HCEC 1CT (cell line): ENCODE data around the gene CREB5.
A peak's percentile ranks its signal among the peaks of the same experiment; 100 is the strongest.
"Not testable (repeated sequence)": the region's sequence is repeated elsewhere in the genome, so short reads cannot be mapped to it uniquely, and the experiment has no call there.

Source experiments
- DNase-seq: peaks from one replicate; pipeline ENCODE4 v3.0.0-alpha.2; 2017

Gene CREB5

DNA sequence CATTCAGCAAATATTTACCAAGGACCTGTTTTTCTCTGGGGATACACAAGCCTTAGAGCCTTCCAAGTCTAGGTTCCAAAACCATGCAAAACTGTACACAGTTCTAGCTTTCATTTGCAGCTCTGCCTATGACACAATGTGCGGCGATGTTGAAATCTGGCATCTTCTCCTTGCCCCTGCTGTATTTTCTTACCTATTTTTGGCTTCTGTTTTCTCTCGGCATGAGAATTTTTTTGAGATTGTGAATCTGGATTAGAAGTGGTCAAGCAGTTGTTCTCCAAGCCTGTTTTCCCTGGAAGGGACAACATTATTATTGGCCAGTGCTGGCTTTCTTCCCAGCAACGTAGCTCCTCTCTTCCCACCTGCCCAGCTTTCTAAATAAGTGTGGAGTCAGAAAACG is 176.3 kb downstream of the CREB5 start:
- no peak for DNase-seq

DNA sequence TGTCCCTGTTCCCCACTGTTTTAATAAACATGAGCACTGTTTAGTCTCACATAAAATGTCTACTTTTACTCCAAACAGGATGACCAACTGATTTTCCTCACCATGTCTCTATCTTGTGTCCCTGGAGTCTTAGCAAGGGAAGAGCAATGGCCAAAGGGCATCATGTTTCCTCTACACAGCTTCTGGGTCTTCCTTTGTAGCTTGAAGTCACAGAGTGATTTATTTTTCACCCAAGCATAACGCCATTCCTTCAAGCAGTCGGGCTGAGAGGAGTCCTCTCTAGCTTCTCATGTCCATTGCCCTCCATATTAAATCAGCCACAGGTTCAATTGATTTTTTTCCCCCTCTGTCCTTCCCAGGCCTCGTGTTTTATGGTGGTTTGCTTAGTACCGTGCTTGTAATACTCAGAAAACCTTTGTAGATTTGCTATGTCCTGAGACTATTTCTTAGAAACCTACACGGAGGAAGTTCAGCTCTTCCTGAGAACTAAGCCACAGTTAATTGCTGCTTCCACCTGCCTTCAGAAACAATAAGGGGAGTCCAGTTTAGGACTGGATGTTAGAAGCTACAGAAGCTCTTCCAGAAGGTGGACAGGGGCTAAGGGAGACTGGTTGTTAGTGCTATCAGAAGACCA is 178.8 kb downstream of the CREB5 start:
- DNase-seq: no peak

DNA sequence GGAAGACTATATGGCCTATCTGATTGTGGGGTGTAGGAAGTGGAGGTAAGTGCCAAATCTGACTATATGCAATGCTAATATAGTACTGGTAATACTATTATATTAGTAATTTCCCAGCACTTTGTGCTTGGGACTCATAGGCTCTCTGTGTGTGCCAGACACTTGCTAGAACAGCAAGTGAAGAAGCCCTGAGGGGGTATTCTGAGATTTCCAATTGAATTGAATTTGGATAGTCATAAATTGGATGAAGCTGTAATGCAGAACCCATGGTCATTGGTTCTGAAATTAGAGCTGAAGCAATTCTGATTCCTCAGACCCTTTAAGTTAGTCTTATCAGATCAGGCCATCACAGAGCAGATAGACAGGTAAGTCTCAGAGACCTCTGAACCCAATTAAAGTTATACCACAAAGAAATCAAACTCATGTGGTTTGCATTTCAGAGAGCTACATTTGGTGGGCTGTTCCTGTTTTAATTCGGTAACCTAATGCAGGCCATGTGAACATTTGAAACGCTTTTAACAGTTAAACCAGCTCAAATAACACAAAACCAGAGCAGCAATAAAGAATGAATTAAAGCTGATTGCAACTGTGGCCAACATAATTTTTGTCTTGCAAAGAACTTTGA is 179.5 kb downstream of the CREB5 start:
- DNase-seq: no peak

DNA sequence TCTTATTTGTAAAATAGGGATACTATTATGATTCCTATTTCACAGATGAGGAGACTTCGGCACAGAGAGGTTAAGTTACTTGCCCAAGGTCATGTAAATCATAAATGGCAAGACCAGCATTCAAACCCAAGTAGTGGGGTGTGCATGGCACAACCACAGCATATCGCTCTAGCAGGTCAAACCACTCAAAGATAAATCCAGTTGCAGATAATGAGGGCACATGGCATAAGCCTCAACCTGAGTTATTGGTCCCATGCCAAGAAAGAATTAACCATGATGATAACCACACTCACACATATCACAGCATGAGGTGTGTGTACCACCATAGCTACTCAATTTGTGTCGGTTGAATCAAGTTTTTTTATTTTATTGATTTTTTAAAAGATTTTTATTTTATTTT is 180.5 kb downstream of the CREB5 start:
- no peak for DNase-seq

DNA sequence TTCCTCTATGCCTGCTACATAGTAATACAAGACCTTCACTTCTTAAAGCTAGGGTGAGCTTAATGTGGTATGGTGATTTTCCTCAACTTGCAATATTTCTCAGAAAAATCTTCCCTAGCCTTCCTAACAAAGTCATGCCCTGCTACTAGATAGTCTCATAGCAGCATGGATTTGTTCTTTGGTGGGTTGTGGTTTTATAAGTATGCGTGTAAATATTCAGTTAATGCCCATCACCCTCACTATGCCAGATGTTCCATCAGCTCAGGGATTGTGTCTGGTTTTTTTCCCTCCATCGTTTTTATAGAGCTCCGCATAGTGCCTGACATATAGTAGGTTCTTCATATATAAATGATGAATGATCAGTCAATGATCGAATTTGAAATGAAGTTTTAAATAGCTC is 182.8 kb downstream of the CREB5 start:
- no peak for DNase-seq

DNA sequence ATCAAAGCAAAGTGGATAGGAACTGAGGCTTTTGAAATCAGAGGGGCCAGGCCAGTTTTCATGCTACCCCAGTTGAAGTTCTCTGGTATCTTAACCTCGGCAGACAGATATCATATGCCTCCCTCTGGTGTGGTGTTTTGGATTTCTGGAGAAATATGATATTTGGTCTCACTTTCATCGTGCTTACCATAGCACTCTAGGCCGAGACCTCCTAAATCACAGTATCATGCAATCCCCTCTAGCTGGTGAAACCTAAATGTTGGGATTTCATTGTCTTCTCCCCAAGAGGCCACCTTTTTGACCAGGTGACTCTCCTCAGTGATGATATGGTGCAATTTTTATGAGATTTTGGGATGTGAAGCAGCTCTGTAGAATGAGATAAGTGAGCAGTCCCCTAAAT is 183.5 kb downstream of the CREB5 start:
- no peak for DNase-seq

DNA sequence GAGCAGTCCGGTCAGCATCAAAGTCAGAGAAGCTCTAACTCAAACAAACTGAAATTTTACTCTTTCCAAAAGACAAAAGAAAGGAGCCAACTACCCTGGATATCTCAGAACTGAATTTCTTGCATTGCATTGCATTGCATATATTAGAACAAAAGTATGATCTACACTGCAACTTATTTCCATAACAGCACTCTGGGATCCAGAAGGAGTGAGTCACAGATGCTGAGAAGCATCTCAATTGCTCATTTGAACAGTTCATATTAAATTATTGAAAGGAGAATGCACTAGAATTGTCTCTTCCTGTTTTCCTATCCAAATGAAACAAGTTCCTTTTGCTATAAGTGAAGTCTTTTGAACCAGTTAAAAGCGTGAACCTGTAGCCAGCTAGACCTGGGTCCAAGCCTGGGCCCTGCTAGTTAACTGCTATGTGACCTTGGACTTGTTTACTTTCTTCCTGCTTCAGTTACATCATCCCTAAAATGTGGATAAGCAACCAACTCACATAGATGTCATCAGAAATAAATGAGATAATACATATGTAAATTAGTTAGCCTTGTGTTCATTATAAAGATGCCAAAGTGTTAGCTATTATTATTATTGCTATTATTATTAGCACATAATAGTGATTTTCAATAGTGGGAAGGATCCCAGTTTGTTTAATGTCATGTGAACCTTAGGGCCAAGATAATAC is 184.1 kb downstream of the CREB5 start:
- no peak for DNase-seq

DNA sequence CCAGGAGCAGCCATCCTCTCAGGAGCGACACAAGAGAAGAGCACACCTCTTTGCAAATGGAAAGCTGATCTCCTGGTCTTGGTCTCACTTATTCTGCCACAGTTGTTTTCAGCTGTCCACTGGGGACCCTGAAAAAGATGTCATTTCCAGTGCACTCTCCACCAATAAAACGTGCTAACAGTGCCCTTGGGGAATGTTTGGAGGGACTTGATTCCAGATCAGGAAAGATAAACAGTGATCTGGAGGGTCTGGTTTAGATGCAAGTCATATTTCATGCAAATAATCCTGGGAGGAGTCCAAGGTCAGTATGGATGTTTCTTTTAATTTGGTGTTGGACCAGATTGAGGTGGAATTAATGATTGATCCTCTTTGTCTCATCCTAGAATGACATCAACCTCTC is 185.0 kb downstream of the CREB5 start:
- no peak for DNase-seq

DNA sequence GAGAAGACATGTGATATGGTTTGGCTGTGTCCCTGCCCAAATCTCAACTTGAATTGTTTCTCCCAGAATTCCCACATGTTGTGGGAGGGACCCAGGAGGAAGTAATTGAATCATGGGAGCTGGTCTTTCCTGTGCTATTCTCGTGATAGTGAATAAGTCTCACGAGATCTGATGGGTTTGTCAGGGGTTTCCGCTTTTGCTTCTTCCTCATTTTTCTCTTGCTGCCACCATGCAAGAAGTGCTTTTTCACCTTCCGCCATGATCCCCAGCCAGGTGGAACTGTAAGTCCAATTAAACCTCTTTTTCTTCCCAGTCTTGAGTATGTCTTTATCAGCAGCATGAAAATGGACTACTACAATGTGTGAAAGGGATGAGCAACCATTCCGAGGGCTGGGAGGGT is 185.7 kb downstream of the CREB5 start:
- not testable (repeated sequence) for DNase-seq

DNA sequence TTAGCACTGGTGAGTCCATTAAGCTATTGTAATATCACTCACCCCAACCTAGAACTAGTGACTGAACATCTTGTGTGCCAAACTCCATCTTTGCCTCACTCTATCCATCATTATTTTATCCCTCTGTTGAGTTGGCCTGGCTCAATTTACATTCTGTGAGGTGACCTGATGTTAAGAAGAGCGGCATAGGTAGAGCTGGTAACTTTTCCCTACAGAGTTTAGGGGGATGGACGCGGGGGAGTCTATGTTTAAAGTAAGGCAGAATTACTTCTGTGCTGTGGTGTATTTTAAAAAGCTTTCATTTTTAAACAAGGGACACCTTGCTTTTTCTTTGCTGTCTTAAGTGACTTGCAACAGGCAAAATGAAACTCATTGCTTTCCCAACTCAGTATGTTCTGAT is 186.3 kb downstream of the CREB5 start:
- DNase-seq: no peak

DNA sequence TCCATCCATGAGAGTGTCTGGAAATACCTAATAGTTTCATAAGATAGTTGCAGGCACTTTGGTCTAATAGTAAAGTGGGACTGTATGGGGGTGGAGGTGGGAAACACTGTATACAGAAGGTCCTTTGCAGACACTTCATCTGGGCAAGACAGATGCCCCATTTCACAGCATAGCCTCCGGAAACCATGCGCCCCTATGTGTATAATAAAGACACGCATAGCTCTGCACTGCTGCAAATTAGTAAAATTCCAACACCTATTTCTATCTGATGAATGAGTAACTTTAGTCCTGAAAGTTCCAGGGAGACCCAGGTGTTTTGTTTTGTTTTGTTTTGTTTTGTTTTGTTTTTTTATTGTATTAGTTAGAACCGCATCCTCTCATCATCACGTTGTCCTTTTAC is 187.1 kb downstream of the CREB5 start:
- no peak for DNase-seq

DNA sequence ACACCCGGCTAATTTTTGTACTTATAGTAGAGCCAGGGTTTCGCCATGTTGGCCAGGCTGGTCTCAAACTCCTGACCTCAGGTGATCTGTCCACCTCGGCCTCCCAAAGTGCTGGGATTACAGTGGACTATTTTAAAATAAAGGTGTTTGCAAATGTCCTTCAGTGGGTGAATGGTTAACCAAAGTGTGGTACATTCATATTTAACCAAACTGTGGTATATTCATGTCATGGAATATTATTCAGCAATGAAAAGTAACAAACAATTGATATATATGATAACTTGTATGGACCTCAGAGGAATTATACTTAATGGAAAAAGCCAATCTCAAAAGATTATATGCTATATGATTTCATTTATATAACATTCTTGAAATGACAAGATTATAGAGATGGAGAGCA is 190.0 kb downstream of the CREB5 start:
- no peak for DNase-seq

DNA sequence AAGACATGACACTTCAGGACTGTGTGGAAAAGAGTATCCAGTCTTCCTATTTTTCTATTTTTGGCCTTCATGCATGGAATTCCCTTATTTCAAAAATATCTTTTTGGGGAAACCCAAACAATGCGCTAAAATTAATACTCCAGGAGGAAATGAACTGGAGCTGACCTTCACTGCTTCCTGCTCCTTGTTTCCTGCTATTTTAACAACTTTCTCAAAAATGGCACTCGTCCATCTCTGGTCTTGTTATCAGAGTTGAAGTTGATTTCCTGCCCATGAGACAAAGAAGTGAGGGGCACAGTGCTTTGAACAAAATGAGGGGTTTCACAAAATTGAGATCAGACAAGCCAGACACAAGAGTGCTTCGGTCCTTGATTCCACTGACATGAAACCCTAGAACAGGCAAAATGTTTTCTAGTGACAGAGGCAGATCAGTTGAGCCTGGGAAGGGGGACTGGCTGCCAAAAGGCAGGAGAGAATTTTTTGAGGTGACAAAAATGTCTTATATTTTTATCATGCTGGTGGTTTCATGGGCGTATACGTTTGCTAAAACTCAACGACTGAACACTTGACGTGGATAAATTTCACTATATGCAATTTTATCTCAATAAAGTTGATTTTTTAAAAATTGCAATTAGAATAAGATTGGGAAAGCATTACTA is 193.2 kb downstream of the CREB5 start:
- DNase-seq: no peak

DNA sequence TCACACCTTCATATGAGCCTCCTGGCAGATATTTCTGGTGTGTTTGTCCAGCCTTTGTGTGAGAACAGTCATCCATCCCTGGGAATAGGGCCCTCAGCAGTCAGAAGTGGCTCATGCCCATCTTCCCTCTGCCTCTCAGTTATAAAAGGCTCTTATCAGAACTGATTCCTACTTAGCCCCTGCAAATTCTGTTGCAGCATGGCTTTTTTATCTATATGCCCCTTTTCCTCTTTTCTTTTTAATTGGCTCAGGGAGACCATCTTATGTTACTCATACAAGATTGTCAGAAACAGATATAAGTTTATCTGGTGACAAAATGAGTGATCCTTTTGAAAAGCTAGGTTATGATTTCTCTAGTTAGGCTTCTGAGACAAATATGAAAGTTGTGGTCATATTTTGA is 194.1 kb downstream of the CREB5 start:
- DNase-seq: no peak

DNA sequence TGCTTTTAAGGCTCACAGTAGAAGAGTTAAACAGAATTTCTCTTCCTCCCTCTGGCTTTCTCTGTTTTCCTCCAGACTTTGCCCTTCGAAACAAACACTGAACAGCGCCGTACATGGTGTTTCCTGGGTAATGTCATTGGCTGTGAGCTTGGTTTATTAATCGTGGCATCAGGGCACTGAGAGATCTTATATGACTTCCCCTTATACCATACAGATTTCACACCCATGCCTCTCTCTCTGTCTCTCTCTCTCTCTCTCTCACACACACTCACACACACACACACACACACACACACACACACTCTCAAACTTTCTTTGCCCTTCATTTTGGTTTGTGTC is 195.5 kb downstream of the CREB5 start:
- DNase-seq: no peak

DNA sequence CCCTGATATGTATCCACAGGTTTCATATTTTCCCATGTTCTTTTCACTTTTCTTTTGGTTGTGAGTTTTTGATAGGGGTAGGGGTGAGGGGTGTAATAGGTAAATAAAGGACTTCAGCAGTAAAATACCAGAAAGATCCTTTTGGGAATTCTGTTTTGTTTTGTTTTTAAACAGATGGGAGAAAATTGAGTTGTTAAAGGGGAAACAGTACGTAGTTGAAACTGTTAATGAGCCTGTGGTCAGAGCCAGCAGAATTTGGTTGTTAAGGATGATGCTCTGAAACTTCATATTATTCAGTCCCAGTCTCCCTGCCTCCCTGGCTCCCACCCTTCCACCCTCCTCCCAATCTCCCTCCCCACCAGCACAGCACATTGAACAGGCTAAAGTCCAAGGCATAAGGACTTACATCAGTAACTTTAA is 195.9 kb downstream of the CREB5 start:
- DNase-seq: no peak

DNA sequence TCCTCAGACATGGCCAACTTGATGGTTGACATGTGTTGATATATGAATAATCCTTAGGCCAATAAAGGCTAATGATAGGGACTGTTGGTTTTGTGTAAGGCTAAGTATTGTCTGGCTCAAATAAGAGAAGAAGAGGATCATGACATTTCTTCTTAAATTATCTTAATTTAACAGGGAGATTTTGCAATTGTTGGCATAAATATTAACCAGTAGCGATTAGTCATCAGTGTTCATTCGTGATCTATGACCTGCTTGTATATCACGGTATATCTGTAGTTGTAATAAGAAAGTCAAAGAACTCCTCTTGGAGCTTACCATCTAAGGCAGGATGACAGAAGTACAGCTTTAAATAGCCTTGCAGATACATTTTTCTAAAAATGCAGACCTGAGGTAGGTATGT is 196.4 kb downstream of the CREB5 start:
- DNase-seq: peak; percentile 62

DNA sequence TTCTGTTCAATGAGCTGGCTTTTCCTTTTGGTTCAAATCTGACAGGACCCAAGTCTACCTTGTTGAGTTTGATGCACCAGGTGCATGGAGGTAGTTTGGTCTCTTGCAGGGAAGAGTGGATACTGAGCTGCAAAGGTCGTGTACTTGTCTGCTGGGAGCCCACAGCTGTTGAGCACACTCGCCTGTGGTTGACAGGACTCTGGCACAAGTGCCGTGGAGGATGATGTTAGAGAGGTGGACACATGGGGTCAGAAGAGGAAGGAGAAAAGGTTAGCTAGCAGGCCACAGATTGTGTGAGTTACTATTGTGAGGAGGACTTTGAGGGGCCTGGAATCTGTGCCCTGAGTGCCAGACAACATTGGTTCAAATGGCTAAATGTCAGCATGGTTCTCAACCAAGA is 197.3 kb downstream of the CREB5 start:
- DNase-seq: no peak

DNA sequence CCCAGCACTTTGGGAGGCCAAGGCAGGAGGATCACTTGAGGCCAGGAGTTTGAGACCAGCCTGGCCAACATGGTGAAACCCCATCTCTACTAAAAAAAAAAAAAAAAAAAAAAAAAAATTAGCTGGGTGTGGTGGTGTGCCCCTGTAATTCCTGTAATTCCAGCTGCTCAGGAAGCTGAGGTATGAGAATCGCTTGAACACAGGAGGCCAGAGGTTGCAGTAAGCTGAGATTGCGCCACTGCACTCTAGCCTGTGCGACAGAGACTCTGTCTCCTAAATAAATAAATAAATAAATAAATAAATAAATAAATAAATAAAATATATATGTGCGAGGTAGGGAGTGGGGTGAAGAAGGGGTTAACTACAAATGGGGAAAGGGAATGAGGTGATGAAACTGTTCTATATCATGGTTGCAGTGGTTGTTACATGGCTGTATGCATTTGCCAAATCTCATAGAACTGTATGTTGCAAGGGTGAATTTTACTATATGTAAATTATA is 199.1 kb downstream of the CREB5 start:
- not testable (repeated sequence) for DNase-seq

DNA sequence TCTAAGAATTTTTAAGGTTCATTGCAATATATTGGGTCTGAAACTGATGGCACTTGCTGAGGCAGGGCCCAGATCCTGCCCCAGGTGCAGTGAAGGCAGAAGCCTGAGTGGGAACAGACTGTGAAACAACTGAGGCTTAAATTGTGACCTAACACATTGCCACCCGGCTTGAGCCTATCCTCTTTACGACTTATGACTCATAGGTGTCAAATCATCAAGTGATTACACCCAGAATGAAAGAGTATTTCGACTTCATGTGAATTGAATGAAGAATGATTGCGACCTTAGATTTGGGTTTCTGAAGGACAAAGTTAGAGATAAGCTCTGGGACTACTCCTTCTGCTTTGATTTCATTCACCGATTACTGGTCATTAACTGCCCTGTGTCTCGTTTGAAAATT is 200.9 kb downstream of the CREB5 start:
- DNase-seq: no peak

DNA sequence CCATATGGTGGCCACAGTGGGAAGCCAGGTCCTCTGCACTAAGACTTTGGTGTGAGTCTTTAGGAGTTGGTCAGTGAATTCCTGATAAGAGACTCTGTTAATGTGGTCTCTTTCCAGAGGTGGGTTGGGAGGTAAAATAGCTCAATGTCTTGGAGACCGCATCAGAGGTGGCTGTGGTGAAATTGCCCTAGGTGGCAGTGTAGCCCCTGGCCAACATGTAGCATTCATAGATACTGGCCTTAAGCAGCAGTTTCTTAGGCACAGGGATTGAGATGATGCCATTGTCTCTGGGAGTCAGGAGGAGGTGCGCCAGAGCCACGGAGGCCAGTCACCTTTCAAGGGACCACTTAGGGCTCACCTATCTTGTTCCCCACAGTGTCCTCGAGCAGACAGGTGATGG is 202.8 kb downstream of the CREB5 start:
- DNase-seq: no peak

DNA sequence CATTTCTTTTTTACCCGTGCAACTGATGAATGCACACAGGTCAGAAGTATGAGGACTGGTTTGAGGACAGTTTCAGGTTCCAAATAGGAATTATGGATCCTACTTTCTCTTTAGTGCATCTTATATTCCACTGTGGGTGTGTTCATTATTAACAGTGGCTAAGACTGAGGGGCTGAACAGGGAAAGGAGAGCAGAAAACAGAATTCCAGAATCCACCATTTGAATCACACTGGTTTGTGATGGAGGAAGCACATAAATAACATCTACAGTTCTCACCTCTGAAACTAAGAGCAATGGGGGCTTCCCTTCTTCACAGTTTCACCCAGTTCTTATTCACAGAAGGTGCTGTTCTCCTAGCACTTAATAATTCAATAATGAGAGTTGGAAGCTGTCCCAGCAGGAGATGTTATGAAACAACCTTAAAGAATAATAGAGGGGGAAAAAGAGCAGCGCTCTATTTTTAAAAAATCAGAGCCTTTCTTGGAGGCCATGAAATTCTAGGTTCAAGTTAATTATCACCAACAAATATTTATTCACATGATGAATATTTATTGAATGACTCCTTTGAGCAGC is 205.1 kb downstream of the CREB5 start:
- no peak for DNase-seq

DNA sequence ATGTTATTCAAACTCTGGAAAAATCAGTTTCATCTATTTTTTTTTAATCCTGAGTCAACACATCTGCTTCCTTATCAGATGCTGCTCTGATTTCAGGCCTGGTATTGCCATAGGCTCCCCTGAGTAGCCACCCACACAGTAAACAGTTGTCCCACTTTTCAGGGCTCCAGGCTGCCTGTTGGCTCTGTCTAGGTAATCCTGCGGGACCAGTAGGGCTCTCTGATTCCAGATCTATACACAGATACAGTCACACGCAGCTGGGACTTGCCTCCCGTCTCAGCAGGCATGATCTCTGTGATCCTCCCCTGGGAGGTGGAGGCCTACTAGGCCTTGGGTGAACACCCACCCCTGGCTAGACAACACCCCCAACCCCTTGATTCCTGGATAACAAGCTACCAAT is 206.1 kb downstream of the CREB5 start:
- no peak for DNase-seq

DNA sequence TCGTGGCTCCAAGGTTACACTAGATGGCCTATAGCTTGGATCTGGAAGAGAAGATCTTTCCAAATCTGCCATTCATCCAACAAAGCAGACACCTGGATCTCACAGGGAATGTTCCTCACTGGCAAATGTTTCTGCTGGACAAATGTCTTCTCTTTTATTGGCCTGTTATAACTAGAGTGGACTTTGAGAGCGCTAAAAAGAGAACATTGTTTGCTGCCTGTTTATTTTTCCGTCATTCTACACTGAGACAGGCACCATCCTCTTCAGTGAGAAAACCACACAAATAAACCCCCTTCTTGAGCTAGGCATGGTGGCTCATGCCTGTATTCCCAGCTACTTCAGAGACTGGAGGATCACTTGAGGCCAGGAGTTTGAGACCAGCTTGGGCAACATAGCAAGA is 206.9 kb downstream of the CREB5 start:
- DNase-seq: no peak
